HUES64 (cell line): Measurements from ENCODE around the gene SOX18.

ENCODE experiments used
- H3K27ac ChIP-seq: 2 replicates; pipeline ENCODE4 v1.7.0; 2013; ENCODE audit warnings: low read depth, low read length, inconsistent platforms
- H3K27me3 ChIP-seq: 2 replicates; pipeline ENCODE4 v1.6.1; 2013; ENCODE audit warnings: mild to moderate bottlenecking, low read length; ENCODE audit not compliant: insufficient read depth
- H3K36me3 ChIP-seq: 2 replicates; pipeline ENCODE4 v1.6.1; 2013; ENCODE audit warnings: mild to moderate bottlenecking, low read length; ENCODE audit not compliant: insufficient read depth
- H3K4me1 ChIP-seq: 2 replicates; pipeline ENCODE4 v1.6.1; 2013; ENCODE audit warnings: mild to moderate bottlenecking, low read length, moderate library complexity; ENCODE audit not compliant: insufficient read depth
- H3K4me3 ChIP-seq: 2 replicates; pipeline ENCODE4 v1.5.1; 2013; ENCODE audit warnings: mild to moderate bottlenecking, low read length, moderate library complexity
- H3K9ac ChIP-seq: 2 replicates; pipeline ENCODE4 v1.6.1; 2013; ENCODE audit warnings: mild to moderate bottlenecking, low read depth, low read length
- H3K9me3 ChIP-seq: 2 replicates; pipeline ENCODE4 v1.6.1; 2013; ENCODE audit warnings: low read depth, low read length; ENCODE audit not compliant: insufficient read depth
- WGBS: fragments of 150-250, 120-280 bp; methylation state at CpG from one replicate; pipeline ENCODE4 v1.1.7; 2013; ENCODE audit warnings: missing lambda C conversion rate; 5-methylcytosine and 5-hydroxymethylcytosine counted together

SOX18 gene

DNA sequence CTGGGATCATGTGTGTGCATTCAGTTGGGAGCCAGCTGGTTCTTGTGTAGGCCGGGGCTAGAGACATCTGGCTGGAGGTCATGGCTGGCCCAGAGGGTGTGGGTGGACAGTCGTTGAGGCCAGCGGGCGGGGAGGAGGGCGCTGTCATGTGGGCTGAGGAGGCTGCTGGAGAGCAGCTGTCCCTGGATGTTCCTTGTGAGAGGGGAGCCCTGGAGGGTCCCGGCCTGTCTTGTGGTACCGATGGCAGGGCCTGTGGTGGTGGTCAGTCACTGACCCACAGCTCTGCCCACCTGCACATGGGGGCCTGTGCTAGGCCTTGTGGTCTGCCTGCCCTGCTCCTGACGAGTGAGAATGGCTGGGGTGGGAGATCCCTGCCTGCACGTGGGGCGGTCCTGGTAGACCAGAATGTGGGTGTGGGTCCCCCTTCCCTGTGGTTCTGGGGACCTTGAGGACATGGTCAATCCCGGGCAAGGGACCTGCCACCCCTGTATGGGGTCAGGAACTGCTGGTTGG lies 15.4 kb downstream of the SOX18 start:
- 0 out of 2 replicates have a peak, but pooled peaks cover 9% of the 10 kb centered on the region for H3K4me1 ChIP-seq
- H3K9me3 ChIP-seq = no peaks in the 10 kb centered on the region
- peaks cover 20% of the 10 kb centered on the region for H3K27me3 ChIP-seq
- H3K36me3 ChIP-seq = peaks cover 52% of the 10 kb centered on the region
- H3K27ac ChIP-seq = no peak overlapping the region
- 92% methylated on average over 11 of the region's 11 CpGs for WGBS
- H3K4me3 ChIP-seq = no peak overlapping the region
- H3K9ac ChIP-seq = no peak overlapping the region

DNA sequence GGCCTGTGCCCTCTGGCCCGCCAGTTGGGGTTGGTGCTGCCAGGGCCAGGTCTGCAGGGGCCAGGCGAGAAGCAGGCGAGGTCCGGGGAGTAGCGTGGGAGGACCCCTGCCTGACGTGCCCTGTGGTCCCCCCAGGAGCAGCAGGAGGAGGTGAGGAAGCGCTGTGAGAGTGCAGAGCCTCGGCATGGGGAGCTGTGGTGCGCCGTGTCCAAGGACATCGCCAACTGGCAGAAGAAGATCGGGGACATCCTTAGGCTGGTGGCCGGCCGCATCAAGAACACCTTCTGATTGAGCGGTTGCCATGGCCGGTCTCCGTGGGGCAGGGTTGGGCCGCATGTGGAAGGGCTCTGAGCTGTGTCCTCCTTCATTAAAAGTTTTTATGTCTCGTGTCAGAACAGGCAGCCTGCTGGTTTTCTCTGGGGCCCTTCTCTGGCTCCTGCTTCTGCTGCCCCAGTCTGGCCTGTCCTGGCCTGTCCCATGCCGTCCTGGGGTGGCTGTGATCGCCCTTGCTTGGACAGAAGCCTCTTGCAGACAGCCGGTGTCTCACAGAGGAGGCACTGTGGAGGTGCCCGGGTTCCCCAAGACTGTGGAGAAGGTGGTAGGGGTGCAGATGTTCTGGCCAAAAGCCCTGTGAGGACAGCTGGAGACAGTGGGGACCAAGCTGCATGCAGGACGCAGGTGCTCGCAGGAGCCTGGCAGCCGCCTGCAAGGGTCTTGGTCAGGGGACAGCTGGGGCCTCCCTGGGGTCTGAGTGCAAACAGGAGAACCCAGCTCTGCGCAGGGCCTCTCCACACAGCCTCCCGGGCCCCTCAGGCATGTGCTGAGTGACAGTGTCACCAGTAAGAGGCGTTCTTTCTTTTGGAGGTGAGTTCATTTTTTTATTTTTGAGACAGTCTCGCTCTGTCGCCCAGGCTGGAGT lies 16.5 kb downstream of the SOX18 start:
- Histone ChIP-seq H3K27me3 (peaks cover 10% of the 10 kb centered on the region), H3K36me3 (peaks cover 63% of the 10 kb centered on the region), H3K27ac (no peak overlapping the region), H3K4me1 (0 out of 2 replicates have a peak, but pooled peaks cover 9% of the 10 kb centered on the region), H3K9ac (no peak overlapping the region), H3K4me3 (no peak overlapping the region), H3K9me3 (no peaks in the 10 kb centered on the region)
- 94% methylated on average over 31 of the region's 31 CpGs for WGBS

DNA sequence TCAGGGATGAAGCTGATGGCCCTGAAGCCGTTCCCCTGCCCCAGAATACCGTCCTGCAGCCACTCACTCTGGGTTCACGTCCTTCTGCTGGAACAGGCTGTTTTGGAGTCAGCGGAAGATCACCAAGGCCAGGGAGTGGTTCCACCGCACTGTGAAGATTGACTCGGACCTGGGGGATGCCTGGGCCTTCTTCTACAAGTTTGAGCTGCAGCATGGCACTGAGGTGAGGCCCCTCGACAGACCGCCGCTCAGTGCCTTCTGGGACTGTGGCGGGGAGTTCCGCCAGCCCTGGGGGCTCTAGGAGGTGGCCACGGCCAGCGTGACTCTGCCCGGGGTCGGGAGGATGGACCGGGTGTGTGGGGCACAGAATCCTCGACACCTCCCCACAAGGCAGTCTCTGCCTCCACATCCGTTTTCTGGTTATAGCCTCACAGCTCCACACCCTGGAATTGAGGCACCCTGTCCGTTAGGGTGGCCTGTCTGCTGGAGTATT lies 17.6 kb downstream of the SOX18 start:
- H3K27me3 ChIP-seq = no peaks in the 10 kb centered on the region
- H3K4me1 ChIP-seq = 0 out of 2 replicates have a peak, but pooled peaks cover 9% of the 10 kb centered on the region
- H3K27ac ChIP-seq = no peak overlapping the region
- H3K36me3 ChIP-seq = peaks cover 74% of the 10 kb centered on the region
- no peaks in the 10 kb centered on the region for H3K9me3 ChIP-seq
- no peak overlapping the region for H3K9ac ChIP-seq
- 96% methylated on average over 19 of the region's 19 CpGs for WGBS
- no peak overlapping the region for H3K4me3 ChIP-seq

DNA sequence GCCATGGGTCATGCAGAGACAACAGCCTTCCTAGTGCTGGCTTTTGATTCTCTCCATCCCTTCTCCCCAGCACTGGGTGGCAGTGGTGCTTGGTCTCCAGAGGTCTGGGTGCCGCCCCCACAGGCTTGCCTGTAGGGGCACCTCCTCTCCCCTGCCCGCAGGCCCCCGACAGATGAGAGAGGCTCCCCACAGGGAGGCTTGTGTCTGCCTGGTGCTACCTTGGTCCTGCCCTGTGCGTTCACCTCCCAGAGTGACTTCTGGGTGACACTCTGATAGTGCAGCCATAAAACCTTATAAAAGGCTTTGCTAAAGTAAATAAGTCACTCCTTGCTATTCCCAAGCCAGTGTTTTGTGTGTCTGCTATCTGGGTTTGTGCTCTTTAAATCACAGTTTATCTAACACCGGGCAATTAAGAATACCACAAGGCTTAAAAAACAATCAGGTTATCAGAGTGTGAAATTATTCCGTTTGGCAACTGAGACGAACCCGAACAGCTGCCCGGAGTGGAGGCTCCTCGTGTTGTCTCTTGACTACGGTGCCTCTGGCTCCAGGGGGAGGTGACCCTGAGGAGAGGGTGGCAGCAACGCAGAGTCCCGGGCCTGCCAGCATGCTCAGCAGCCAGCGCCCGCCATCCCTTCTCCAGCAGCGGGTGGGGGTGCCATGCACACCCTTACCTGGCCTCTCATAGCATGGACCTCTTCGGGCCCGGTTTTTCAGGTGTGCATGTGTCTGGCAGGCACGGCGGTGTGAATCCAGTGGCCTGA lies 18.9 kb downstream of the SOX18 start:
- H3K27me3 ChIP-seq = no peaks in the 10 kb centered on the region
- no peak overlapping the region for H3K4me3 ChIP-seq
- H3K4me1 ChIP-seq = no peaks in the 10 kb centered on the region
- peaks cover 82% of the 10 kb centered on the region for H3K36me3 ChIP-seq
- H3K27ac ChIP-seq = no peak overlapping the region
- H3K9ac ChIP-seq = no peak overlapping the region
- WGBS = 91% methylated on average over 20 of the region's 20 CpGs
- H3K9me3 ChIP-seq = no peaks in the 10 kb centered on the region

DNA sequence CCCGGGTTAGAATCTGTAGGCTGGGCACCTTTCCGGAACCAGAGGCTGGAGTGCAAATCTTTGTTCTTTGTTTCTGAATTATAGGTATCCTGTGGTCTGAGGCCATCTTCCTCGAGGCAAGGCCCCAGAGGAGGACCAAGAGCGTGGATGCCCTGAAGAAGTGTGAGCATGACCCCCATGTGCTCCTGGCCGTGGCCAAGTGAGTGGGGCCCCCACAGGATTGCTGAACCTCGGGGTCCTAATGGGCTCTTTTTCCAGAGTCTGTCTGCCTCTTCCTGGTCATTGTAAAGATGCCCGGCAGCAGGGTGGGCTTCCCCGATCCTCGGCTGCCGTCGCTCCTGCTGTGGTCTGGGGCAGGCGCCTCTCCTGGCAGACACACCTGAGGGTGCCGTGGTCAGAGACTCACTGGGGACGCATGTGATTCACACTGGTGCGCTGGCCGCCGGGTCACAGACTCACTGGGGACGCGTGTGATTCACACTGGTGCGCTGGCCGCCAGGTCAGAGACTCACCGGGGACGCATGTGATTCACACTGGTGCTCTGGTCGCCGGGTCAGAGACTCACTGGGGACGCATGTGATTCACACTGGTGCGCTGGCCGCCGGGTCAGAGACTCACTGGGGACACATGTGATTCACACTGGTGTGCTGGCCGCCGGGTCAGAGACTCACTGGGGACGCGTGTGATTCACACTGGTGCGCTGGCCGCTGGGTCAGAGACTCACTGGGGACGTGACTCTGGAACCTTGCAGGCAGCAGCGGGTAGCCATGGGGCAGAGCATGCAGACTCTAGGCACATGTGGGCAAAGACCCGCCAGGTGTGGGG lies 19.9 kb downstream of the SOX18 start:
- Histone ChIP-seq H3K27me3 (no peaks in the 10 kb centered on the region), H3K4me1 (no peaks in the 10 kb centered on the region), H3K27ac (no peak overlapping the region), H3K36me3 (peaks cover 86% of the 10 kb centered on the region), H3K9ac (no peak overlapping the region), H3K9me3 (no peaks in the 10 kb centered on the region), H3K4me3 (no peak overlapping the region)
- 96% methylated on average over 38 of the region's 38 CpGs for WGBS

DNA sequence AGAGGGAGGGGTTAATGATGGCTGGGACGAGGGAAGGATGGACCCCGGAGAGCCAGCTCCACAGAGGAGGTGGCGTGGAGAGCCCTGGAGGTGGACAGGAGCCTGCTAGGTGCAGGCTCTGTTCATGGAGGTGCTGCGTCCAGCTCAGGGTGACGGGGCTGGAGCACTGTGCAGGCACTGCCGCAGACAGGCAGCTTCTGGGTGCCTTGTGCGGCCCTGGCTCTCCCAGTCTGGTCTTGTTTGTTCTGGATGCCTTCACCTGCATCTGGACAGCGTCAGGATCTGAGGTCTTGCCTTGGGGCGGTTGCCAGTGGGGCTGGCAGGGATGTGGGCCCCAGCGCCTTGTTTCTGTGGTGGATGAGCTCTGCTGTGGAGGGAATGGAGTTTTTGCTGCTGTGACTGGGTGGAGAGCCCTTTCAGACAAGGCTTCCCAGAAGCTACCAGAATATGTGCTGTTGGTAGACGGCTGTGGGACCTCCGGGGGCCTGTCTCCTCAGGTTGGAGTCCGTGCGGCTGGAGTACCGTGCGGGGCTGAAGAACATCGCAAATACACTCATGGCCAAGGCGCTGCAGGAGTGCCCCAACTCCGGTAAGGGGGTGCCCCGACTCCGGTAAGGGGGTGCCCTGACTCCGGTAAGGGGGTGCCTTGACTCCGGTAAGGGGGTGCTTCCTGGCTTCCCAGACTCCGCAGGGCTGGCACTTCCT lies 21.3 kb downstream of the SOX18 start:
- H3K27ac ChIP-seq = no peak overlapping the region
- 92% methylated on average over 24 of the region's 24 CpGs for WGBS
- no peaks in the 10 kb centered on the region for H3K9me3 ChIP-seq
- no peaks in the 10 kb centered on the region for H3K4me1 ChIP-seq
- H3K36me3 ChIP-seq = peaks cover 89% of the 10 kb centered on the region
- H3K4me3 ChIP-seq = no peak overlapping the region
- no peak overlapping the region for H3K9ac ChIP-seq
- no peaks in the 10 kb centered on the region for H3K27me3 ChIP-seq

DNA sequence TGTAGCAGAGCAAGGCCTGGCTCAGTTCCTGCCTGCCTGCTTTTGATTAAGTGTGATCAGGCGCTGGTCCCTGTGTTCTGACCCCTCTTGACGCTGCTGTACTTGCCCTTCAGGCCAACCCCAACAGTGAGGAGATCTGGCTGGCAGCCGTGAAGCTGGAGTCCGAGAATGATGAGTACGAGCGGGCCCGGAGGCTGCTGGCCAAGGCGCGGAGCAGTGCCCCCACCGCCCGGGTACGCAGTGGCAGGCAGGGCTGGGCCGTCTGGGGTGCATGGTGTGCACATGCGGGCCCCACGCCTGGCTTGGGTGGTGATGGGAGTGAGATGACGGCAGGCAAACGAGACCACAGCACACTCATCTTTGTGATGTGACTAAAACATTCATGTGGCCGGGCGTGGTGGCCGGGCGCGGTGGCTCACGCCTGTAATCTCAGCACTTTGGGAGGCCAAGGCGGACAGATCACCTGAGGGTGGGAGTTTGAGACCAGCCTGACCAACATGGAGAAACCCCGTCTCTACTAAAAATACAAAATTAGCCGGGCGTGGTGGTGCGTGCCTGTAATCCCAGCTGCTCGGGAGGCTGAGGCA lies 23.5 kb downstream of the SOX18 start:
- Histone ChIP-seq H3K27ac (no peak overlapping the region), H3K4me1 (no peaks in the 10 kb centered on the region), H3K9ac (no peak overlapping the region), H3K36me3 (peaks cover 92% of the 10 kb centered on the region), H3K27me3 (no peaks in the 10 kb centered on the region), H3K9me3 (no peaks in the 10 kb centered on the region), H3K4me3 (no peak overlapping the region)
- 94% methylated on average over 29 of the region's 29 CpGs for WGBS

DNA sequence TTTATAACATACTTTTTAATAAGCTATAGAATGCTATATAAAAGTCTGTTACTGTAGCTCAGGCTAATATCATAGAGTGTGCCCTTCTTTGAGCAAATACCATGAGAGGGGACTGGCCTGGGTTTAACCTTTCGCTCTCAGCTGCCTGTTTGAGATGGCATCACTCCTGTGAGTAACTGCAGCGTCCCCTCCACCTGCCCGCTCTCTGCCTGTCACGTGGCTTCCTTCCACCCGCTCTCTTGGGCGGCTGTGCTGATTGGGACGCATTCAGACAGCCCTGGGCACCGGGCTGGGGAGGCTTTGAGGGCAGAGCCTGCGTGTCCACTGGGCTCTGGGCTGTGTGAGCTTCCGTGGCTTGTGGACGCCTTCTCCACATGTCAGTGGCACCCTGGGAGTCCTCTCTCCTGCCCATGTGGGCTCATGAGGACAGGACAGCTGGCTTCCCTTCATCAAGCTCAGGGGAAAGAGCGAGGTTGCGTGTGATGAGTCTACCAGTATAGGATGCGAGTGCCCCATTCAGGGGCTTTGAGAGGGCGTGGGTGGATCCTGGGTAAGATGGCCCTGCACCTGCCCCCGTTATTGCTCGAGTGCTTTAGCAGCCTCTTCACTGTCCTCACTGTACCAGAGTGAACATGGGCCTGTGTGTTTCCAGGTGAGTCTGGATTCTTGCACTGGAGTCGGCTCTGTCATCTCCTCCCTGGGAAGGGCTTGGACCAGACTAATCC lies 24.2 kb downstream of the SOX18 start:
- peaks cover 92% of the 10 kb centered on the region for H3K36me3 ChIP-seq
- no peaks in the 10 kb centered on the region for H3K9me3 ChIP-seq
- 95% methylated on average over 18 of the region's 18 CpGs for WGBS
- H3K27ac ChIP-seq = no peak overlapping the region
- H3K27me3 ChIP-seq = no peaks in the 10 kb centered on the region
- no peak overlapping the region for H3K9ac ChIP-seq
- H3K4me3 ChIP-seq = no peak overlapping the region
- no peaks in the 10 kb centered on the region for H3K4me1 ChIP-seq

DNA sequence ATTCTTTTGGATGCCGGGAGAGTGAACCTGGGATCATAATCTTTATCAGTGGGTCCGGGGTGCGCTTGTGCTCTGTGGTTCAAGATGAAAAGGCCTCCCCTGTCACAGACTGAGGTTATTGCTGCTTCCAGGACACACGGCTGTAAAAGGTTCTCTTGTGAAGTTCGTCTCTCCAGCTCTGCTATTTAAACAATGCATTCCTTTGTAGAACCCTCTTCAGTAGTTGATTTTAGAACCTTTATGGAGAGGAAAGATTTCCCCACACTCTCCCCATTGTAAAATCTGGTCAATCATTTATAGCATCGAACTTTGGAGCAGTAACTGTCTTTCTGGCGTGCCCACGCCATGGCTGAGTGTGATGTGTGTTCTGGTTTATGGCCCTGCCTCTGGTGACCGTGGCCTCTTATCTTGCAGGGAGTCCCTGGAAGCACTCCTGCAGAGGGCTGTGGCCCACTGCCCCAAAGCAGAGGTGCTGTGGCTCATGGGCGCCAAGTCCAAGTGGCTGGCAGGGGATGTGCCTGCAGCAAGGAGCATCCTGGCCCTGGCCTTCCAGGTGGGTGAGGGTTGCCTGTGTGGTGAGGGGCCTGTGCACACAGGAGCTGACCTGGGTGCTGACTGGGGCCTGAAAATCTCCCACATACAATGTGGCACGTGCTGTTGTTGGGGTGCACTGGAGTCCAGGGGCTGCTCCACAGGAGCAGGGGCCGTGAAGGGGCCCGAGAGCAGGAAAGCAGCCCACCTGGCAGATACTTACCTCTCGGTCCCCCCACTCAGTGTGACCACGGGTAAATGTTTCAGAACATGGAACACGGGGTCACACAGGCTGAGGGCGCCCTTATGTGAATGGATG lies 25.1 kb downstream of the SOX18 start:
- Histone ChIP-seq H3K9ac (no peak overlapping the region), H3K27me3 (no peaks in the 10 kb centered on the region), H3K9me3 (no peaks in the 10 kb centered on the region), H3K4me3 (no peak overlapping the region), H3K27ac (no peak overlapping the region), H3K4me1 (no peaks in the 10 kb centered on the region), H3K36me3 (peaks cover 90% of the 10 kb centered on the region)
- 93% methylated on average over 17 of the region's 17 CpGs for WGBS
